K562 (cell line): ENCODE data around the gene NEXN. TPM values are rescaled to one million over a fixed set of nuclear protein-coding genes. Genes with fewer than 3 reads are reported as not detected.
A peak's percentile ranks its signal among the peaks of the same experiment; 100 is the strongest.

Source experiments
- ATAC-seq: fragments of 200-7000 bp; cut with Tn5 transposase; 3 replicates; pipeline ENCODE4 v1.9.1; 2020; ENCODE audit warnings: moderate library complexity
- BruUV-seq: library from RNA; stranded (reverse); fragments of 400-500 nt; replicated peaks from 2 replicates; lab custom pipeline; 2021; lab: Mats Ljungman, UMichigan
- CTCF ChIA-PET: fragments of 300-600 bp; formaldehyde crosslinking; extraction: SDS; loops from one replicate; lab custom pipeline; 2021; ENCODE audit warnings: low intra/inter-chr PET ratio; lab: Yijun Ruan, JAX
- POLR2A ChIA-PET: fragments of 300-600, 350-650 bp; sonication (Branson Sonifier 250); formaldehyde crosslinking; extraction: SDS; loops from one replicate; lab custom pipeline; 2021; ENCODE audit warnings: antibody characterized with exemption, inconsistent platforms; lab: Yijun Ruan, JAX
- DNase-seq, 4 experiments: peaks; one replicate each; pipeline versions ENCODE4 v3.0.0 to v3.0.0-alpha.2; 2011 to 2018; ENCODE audit warnings: low spot score in 3 of 4, mixed read lengths in 3 of 4; ENCODE audit errors: extremely low read depth in 1 of 4
- FAIRE-seq: peaks from 2 replicates; lab custom pipeline; 2011; peaks lifted over from hg19 to GRCh38; lab: Jason Lieb, UNC
- H2AFZ ChIP-seq: 2 replicates; pipeline ENCODE4 v1.6.0; 2011; ENCODE audit warnings: low read depth, low read length, control low read depth, inconsistent platforms
- H3K27ac ChIP-seq: fragments of 200-600 bp; 3 replicates; pipeline ENCODE4 v1.8.0; 2011; ENCODE audit warnings: low read depth, mild to moderate bottlenecking, control low read depth, inconsistent platforms, low read length, moderate library complexity, mixed read lengths; ENCODE audit errors: extremely low read depth
- H3K27me3 ChIP-seq, 2 experiments: fragments of 300-600 bp in 1 of 2; 2 replicates in 1 of 2; 3 replicates in 1 of 2; pipeline versions ENCODE4 v1.6.0 to v1.8.0; 2011; ENCODE audit warnings: inconsistent platforms in 2 of 2, low read length in 2 of 2, mild to moderate bottlenecking in 1 of 2, mixed read lengths in 1 of 2, moderate library complexity in 1 of 2; ENCODE audit not compliant: control insufficient read depth in 2 of 2, insufficient read depth in 2 of 2
- H3K36me3 ChIP-seq: fragments of 300-600 bp; 3 replicates; pipeline ENCODE4 v1.8.0; 2011; ENCODE audit warnings: mild to moderate bottlenecking, low read length, inconsistent platforms; ENCODE audit not compliant: control insufficient read depth, insufficient read depth
- H3K4me1 ChIP-seq, 2 experiments: fragments of 200-600 bp in 1 of 2; replicated peaks in 1 of 2; 2 replicates in 1 of 2; 3 replicates in 1 of 2; pipeline versions ENCODE4 v1.5.1 to v1.8.0; 2011; ENCODE audit warnings: inconsistent platforms in 2 of 2, low read length in 2 of 2, mild to moderate bottlenecking in 1 of 2, mixed read lengths in 1 of 2, moderate library complexity in 1 of 2; ENCODE audit not compliant: control insufficient read depth in 2 of 2, insufficient read depth in 2 of 2
- H3K4me2 ChIP-seq: 2 replicates; pipeline ENCODE4 v1.6.1; 2011; ENCODE audit warnings: low read length, control low read depth, inconsistent platforms, mixed read lengths; ENCODE audit not compliant: insufficient read depth
- H3K4me3 ChIP-seq: fragments of 200-600 bp; sonication (generic), shearing (Covaris generic); 2 replicates; pipeline ENCODE4 v1.5.1; 2016; ENCODE audit warnings: control low read depth, inconsistent platforms
- H3K79me2 ChIP-seq: fragments of 200-600 bp; 3 replicates; pipeline ENCODE4 v1.8.0; 2011; ENCODE audit warnings: low read length, inconsistent platforms; ENCODE audit not compliant: control insufficient read depth, insufficient read depth
- H3K9ac ChIP-seq, 2 experiments: 2 replicates each; pipeline versions ENCODE4 v1.6.0 to v1.6.1; 2011; ENCODE audit warnings: low read depth in 2 of 2, low read length in 2 of 2, control low read depth in 1 of 2, inconsistent platforms in 1 of 2, mild to moderate bottlenecking in 1 of 2, mixed read lengths in 1 of 2; ENCODE audit not compliant: insufficient read depth in 1 of 2
- H3K9me1 ChIP-seq: one replicate; pipeline ENCODE4 v1.6.0; 2011; ENCODE audit warnings: inconsistent platforms, mild to moderate bottlenecking, low read length, moderate library complexity; ENCODE audit not compliant: control insufficient read depth, insufficient read depth
- H3K9me3 ChIP-seq: replicated peaks from 2 replicates; pipeline ENCODE4 v1.5.1; 2011; ENCODE audit warnings: low read depth, low read length, inconsistent platforms; ENCODE audit not compliant: control insufficient read depth, insufficient read depth
- H4K20me1 ChIP-seq: replicated peaks from 2 replicates; pipeline ENCODE4 v1.6.1; 2011; ENCODE audit warnings: low read length, inconsistent platforms, mixed read lengths; ENCODE audit not compliant: control insufficient read depth, insufficient read depth
- HDAC1 ChIP-seq, 2 experiments: fragments of 450-650 bp; IDR thresholded peaks; 2 replicates each; pipeline ENCODE4 v1.6.1; 2016 to 2017; ENCODE audit warnings: inconsistent platforms in 1 of 2, mild to moderate bottlenecking in 1 of 2, moderate library complexity in 1 of 2
- HOXB6 ChIP-seq: fragments of 250-450 bp; sonication (Bioruptor Pico); IDR thresholded peaks from 2 replicates; pipeline ENCODE4 v1.5.1; 2022; ENCODE audit warnings: mild to moderate bottlenecking, borderline replicate concordance
- LEF1 ChIP-seq: fragments of 450-650 bp; IDR thresholded peaks from 2 replicates; pipeline ENCODE4 v1.6.1; 2016; ENCODE audit warnings: mild to moderate bottlenecking
- PHF8 ChIP-seq: fragments of 200-600 bp; sonication (generic); IDR thresholded peaks from 2 replicates; pipeline ENCODE4 v1.6.1; 2012; ENCODE audit warnings: mixed run types, mild to moderate bottlenecking, inconsistent platforms, low read length, moderate library complexity, borderline replicate concordance
- PTBP1 ChIP-seq: fragments of 200-400 bp; formaldehyde crosslinking; IDR thresholded peaks from 2 replicates; pipeline ENCODE4 v1.6.1; 2017; ENCODE audit warnings: low read depth, low read length
- RBM25 ChIP-seq: fragments of 200-400 bp; formaldehyde crosslinking; IDR thresholded peaks from 2 replicates; pipeline ENCODE4 v1.6.1; 2018; ENCODE audit warnings: low read length, low read depth, moderate library complexity; ENCODE audit not compliant: severe bottlenecking
- RHOXF2B ChIP-seq: fragments of 250-450 bp; sonication (Bioruptor Pico); conservative IDR thresholded peaks from 2 replicates; pipeline ENCODE4 v1.5.1; 2021
- WGBS: fragments of 100-300 bp; shearing (Covaris generic); methylation state at CpG from one replicate; pipeline ENCODE4 v1.1.6; 2016; ENCODE audit warnings: low coverage, mixed read lengths; ENCODE audit not compliant: insufficient coverage; ENCODE audit errors: missing lambda C conversion rate; 5-methylcytosine and 5-hydroxymethylcytosine counted together
- in situ Hi-C: fragments of 300-500 bp; cut with MboI; formaldehyde crosslinking; loops from 4 replicates; pipeline ENCODE4 v1.15.0; 2018; ENCODE audit warnings: inconsistent platforms, mixed read lengths
- intact Hi-C: fragments of 100-400 bp; cut with micrococcal nuclease; formaldehyde crosslinking; loops from 2 replicates; pipeline ENCODE4 v1.14.2; 2022
- polyA plus RNA-seq, 8 experiments: library from polyadenylated mRNA; depleted of rRNA in 4 of 8; stranded (reverse) in 5 of 8; unstranded in 3 of 8; fragments of >200 nt; fragmentation: Nextera tagmentation in 2 of 8; fragmentation: Illumina TruSeq in 1 of 8; extraction: Ambion mirVana in 2 of 8; extraction: Trizol in 1 of 8; gene quantifications; 2 replicates each; pipeline versions ENCODE4 v1.2.1 to v1.2.3, GENCODE V29; 2011 to 2014; ENCODE audit warnings: inconsistent platforms in 1 of 8, missing spikeins in 1 of 8
- total RNA-seq, 7 experiments: library from RNA; depleted of rRNA in 6 of 7; stranded (reverse); fragments of >200 nt in 6 of 7; fragmentation: Illumina TruSeq in 2 of 7; extraction: Trizol in 2 of 7; gene quantifications; 2 replicates each; pipeline versions ENCODE4 v1.2.1 to v1.2.3, GENCODE V29; 2011 to 2021; ENCODE audit warnings: low replicate concordance in 1 of 7
- TF ChIP-seq, protein P1 (sequence below): fragments of 450-650 bp; conservative IDR thresholded peaks from 2 replicates; pipeline ENCODE4 v1.6.1; 2016; ENCODE audit warnings: missing genetic modification characterization, low read depth, mild to moderate bottlenecking, control low read depth, missing compliant biosample characterization
- TF ChIP-seq, protein P2 (sequence below): sonication (generic); formaldehyde crosslinking; IDR thresholded peaks from 2 replicates; pipeline ENCODE4 v1.8.0; 2023; ENCODE audit warnings: missing genetic modification reagents, mild to moderate bottlenecking, borderline replicate concordance
- TF ChIP-seq, protein P3 (sequence below), 2 experiments: fragments of 450-650 bp; conservative IDR thresholded peaks; 2 replicates each; pipeline ENCODE4 v1.6.1; 2017; ENCODE audit warnings: mild to moderate bottlenecking in 2 of 2, moderate library complexity in 2 of 2
- TF ChIP-seq, protein P4 (sequence below): fragments of 450-650 bp; IDR thresholded peaks from 2 replicates; pipeline ENCODE4 v1.6.1; 2016

The NEXN gene
- total and polyA plus RNA-seq, 9 of the 15 experiments (the other 6 are each of a cell fraction or from before 2014, with no cell fraction given) = 0.18 to 1.8 (median 0.76) TPM

DNA sequence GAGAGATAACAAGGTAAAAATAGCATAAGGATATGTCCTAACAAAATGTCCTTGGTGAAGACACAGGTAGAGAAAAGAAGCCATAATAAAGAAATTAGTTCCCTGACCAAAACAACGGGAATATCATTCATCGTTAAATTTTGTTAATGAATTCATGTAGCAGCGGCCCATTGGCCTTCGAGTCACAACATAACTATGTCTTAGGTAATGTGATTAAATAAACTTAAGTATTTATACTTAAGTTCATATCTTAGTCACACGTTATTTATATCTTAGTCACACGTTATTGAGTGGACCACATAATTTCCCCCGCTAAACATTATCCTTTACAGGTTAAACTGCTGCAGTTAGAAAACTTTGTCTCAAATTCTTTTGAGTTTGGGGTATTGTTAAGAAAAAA, 1.2 kb downstream of the NEXN start:
- Histone ChIP-seq H3K9ac (no peak overlapping the region), H3K4me1 (peaks cover 2 to 11% of the 10 kb centered on the region in 2 experiments; a peak in 3 of 5 replicates), H3K27ac (no peak overlapping the region), H3K27me3 (no peaks in the 10 kb centered on the region), H3K4me2 (peak overlapping the region; percentile 74; the same call in 1 of the 2 replicates), H3K79me2 (no peaks in the 10 kb centered on the region), H3K9me3 (no peaks in the 10 kb centered on the region), H3K9me1 (no peaks in the 10 kb centered on the region), H3K4me3 (0 out of 2 replicates have a peak overlapping the region, but pooled peaks have one; percentile 53), H4K20me1 (no peaks in the 10 kb centered on the region), H3K36me3 (no peaks in the 10 kb centered on the region), H2AFZ (peak overlapping the region; percentile 88)
- ATAC-seq (no peak), FAIRE-seq (no peak), DNase-seq (no peak)
- TF ChIP-seq, protein P1, sequence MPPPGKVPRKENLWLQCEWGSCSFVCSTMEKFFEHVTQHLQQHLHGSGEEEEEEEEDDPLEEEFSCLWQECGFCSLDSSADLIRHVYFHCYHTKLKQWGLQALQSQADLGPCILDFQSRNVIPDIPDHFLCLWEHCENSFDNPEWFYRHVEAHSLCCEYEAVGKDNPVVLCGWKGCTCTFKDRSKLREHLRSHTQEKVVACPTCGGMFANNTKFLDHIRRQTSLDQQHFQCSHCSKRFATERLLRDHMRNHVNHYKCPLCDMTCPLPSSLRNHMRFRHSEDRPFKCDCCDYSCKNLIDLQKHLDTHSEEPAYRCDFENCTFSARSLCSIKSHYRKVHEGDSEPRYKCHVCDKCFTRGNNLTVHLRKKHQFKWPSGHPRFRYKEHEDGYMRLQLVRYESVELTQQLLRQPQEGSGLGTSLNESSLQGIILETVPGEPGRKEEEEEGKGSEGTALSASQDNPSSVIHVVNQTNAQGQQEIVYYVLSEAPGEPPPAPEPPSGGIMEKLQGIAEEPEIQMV = no peak
- no peak for TF ChIP-seq PHF8
- TF ChIP-seq PTBP1 = no peak
- no peak for TF ChIP-seq HOXB6 (CRISPR knock-in tag)
- TF ChIP-seq, protein P2, sequence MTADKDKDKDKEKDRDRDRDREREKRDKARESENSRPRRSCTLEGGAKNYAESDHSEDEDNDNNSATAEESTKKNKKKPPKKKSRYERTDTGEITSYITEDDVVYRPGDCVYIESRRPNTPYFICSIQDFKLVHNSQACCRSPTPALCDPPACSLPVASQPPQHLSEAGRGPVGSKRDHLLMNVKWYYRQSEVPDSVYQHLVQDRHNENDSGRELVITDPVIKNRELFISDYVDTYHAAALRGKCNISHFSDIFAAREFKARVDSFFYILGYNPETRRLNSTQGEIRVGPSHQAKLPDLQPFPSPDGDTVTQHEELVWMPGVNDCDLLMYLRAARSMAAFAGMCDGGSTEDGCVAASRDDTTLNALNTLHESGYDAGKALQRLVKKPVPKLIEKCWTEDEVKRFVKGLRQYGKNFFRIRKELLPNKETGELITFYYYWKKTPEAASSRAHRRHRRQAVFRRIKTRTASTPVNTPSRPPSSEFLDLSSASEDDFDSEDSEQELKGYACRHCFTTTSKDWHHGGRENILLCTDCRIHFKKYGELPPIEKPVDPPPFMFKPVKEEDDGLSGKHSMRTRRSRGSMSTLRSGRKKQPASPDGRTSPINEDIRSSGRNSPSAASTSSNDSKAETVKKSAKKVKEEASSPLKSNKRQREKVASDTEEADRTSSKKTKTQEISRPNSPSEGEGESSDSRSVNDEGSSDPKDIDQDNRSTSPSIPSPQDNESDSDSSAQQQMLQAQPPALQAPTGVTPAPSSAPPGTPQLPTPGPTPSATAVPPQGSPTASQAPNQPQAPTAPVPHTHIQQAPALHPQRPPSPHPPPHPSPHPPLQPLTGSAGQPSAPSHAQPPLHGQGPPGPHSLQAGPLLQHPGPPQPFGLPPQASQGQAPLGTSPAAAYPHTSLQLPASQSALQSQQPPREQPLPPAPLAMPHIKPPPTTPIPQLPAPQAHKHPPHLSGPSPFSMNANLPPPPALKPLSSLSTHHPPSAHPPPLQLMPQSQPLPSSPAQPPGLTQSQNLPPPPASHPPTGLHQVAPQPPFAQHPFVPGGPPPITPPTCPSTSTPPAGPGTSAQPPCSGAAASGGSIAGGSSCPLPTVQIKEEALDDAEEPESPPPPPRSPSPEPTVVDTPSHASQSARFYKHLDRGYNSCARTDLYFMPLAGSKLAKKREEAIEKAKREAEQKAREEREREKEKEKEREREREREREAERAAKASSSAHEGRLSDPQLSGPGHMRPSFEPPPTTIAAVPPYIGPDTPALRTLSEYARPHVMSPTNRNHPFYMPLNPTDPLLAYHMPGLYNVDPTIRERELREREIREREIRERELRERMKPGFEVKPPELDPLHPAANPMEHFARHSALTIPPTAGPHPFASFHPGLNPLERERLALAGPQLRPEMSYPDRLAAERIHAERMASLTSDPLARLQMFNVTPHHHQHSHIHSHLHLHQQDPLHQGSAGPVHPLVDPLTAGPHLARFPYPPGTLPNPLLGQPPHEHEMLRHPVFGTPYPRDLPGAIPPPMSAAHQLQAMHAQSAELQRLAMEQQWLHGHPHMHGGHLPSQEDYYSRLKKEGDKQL (CRISPR knock-in tag) = no peak
- no peak for TF ChIP-seq LEF1
- TF ChIP-seq HDAC1 (IDR thresholded peaks at IDR 0.05) = no peak
- TF ChIP-seq, protein P3, sequence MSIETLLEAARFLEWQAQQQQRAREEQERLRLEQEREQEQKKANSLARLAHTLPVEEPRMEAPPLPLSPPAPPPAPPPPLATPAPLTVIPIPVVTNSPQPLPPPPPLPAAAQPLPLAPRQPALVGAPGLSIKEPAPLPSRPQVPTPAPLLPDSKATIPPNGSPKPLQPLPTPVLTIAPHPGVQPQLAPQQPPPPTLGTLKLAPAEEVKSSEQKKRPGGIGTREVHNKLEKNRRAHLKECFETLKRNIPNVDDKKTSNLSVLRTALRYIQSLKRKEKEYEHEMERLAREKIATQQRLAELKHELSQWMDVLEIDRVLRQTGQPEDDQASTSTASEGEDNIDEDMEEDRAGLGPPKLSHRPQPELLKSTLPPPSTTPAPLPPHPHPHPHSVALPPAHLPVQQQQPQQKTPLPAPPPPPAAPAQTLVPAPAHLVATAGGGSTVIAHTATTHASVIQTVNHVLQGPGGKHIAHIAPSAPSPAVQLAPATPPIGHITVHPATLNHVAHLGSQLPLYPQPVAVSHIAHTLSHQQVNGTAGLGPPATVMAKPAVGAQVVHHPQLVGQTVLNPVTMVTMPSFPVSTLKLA (conservative IDR thresholded peaks at IDR 0.05) = no peak
- TF ChIP-seq, protein P4, sequence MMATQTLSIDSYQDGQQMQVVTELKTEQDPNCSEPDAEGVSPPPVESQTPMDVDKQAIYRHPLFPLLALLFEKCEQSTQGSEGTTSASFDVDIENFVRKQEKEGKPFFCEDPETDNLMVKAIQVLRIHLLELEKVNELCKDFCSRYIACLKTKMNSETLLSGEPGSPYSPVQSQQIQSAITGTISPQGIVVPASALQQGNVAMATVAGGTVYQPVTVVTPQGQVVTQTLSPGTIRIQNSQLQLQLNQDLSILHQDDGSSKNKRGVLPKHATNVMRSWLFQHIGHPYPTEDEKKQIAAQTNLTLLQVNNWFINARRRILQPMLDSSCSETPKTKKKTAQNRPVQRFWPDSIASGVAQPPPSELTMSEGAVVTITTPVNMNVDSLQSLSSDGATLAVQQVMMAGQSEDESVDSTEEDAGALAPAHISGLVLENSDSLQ = no peak
- no peak for TF ChIP-seq RHOXF2B
- TF ChIP-seq RBM25 = no peak
- 47% methylated on average over 7 of the region's 7 CpGs for WGBS
- intact Hi-C loops (no loop called here), in situ Hi-C loops (no loop called here)
- ChIA-PET POLR2A (no interaction called here), CTCF (no interaction called here)
- BruUV-seq = TSS peak; percentile 56
